Effector memory CD4-positive, alpha-beta T cell (primary cell): ENCODE data around the gene SLC1A2.

Source experiments
- DNase-seq, 3 donors: peaks; one replicate each; pipeline ENCODE4 v3.0.0-alpha.2; 2020
- H3K27ac ChIP-seq: 2 replicates; pipeline ENCODE4 v1.7.0; 2013; ENCODE audit warnings: mild to moderate bottlenecking, low read length, moderate library complexity; ENCODE audit not compliant: insufficient read depth, poor library complexity, severe bottlenecking
- H3K27me3 ChIP-seq: replicated peaks from 2 replicates; pipeline ENCODE4 v1.7.0; 2013; ENCODE audit warnings: mild to moderate bottlenecking, low read length; ENCODE audit not compliant: insufficient read depth, control insufficient read depth, poor library complexity, severe bottlenecking
- H3K36me3 ChIP-seq: 2 replicates; pipeline ENCODE4 v1.7.0; 2013; ENCODE audit warnings: mild to moderate bottlenecking, low read length, moderate library complexity; ENCODE audit not compliant: control insufficient read depth, insufficient read depth
- H3K4me1 ChIP-seq: 2 replicates; pipeline ENCODE4 v1.7.0; 2013; ENCODE audit warnings: low read length, mild to moderate bottlenecking; ENCODE audit not compliant: control insufficient read depth, insufficient read depth, poor library complexity, severe bottlenecking
- H3K4me3 ChIP-seq: 2 replicates; pipeline ENCODE4 v1.7.0; 2013; ENCODE audit warnings: low read length, low read depth, mild to moderate bottlenecking; ENCODE audit not compliant: insufficient read depth, poor library complexity, severe bottlenecking
- H3K9me3 ChIP-seq: 2 replicates; pipeline ENCODE4 v1.7.0; 2013; ENCODE audit warnings: mild to moderate bottlenecking, low read length, moderate library complexity; ENCODE audit not compliant: control insufficient read depth

SLC1A2 gene

DNA sequence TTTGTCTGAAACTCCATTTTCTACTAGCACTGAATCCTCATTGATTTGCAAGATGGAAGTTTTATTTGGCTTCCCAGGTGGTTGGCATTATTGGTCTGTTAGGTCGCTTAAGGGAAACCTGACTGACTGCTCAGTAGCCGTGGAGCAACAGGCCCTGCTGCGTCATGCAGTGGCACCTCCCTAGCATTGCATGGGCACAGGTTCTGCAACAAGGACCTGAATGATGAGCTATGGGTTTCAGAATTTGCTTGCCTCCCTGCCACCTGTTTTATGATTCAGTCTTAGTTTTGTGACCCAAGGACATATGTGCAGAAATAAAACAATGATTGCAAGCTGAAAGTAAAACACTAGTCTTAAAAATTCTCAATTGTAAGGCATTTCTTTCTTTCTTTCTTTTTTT is 128.5 kb downstream of the SLC1A2 start:
- Histone ChIP-seq H3K9me3 (no peaks in the 10 kb centered on the region), H3K27ac (no peak overlapping the region), H3K27me3 (no peaks in the 10 kb centered on the region), H3K4me1 (no peaks in the 10 kb centered on the region), H3K36me3 (no peaks in the 10 kb centered on the region), H3K4me3 (no peak overlapping the region)
- no peak for DNase-seq

- H3K4me1 ChIP-seq: no peaks in the 10 kb centered on the region
- no peaks in the 10 kb centered on the region for H3K27me3 ChIP-seq
- H3K27ac ChIP-seq: no peak overlapping the region
- H3K4me3 ChIP-seq: no peak overlapping the region
- H3K9me3 ChIP-seq: no peaks in the 10 kb centered on the region
- no peaks in the 10 kb centered on the region for H3K36me3 ChIP-seq
- no peak for DNase-seq
These were observed 129.5 kb downstream of the SLC1A2 start for GRCh38 chr11:35289821-35290220.

GRCh38 chr11:35288817-35289541 is 130.4 kb downstream of the SLC1A2 start:
- H3K36me3 ChIP-seq: no peaks in the 10 kb centered on the region
- no peak for DNase-seq
- no peak overlapping the region for H3K4me3 ChIP-seq
- no peak overlapping the region for H3K27ac ChIP-seq
- H3K4me1 ChIP-seq: no peaks in the 10 kb centered on the region
- H3K9me3 ChIP-seq: no peaks in the 10 kb centered on the region
- no peaks in the 10 kb centered on the region for H3K27me3 ChIP-seq

- no peak for DNase-seq
- Histone ChIP-seq H3K4me3 (no peak overlapping the region), H3K36me3 (no peaks in the 10 kb centered on the region), H3K4me1 (no peaks in the 10 kb centered on the region), H3K27me3 (no peaks in the 10 kb centered on the region), H3K9me3 (no peaks in the 10 kb centered on the region), H3K27ac (no peak overlapping the region)
These were observed 131.0 kb downstream of the SLC1A2 start for GRCh38 chr11:35288309-35288708.

GRCh38 chr11:35287344-35287890 is 131.9 kb downstream of the SLC1A2 start:
- no peaks in the 10 kb centered on the region for H3K27me3 ChIP-seq
- H3K9me3 ChIP-seq: no peaks in the 10 kb centered on the region
- no peak overlapping the region for H3K4me3 ChIP-seq
- H3K4me1 ChIP-seq: no peaks in the 10 kb centered on the region
- H3K27ac ChIP-seq: no peak overlapping the region
- no peak for DNase-seq
- H3K36me3 ChIP-seq: no peaks in the 10 kb centered on the region

DNA sequence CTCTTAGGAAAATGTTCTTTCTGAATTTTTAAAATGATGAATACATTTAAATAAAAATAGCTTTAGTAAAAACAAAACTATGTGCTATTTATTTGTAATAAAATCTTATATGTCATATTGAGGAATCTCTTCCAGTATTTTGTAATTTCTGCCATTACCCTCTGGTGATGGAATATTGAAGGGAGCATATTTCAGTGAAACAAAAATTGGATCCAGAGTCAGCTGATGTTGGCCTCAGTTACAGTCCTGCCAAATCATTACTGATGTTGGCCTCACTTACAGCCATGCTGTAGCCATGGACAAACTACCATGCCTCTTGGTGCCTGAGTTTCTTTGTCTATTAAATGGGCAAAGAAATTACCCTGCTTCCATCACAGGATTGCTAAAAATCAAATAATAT is 133.2 kb downstream of the SLC1A2 start:
- no peak overlapping the region for H3K4me3 ChIP-seq
- no peak overlapping the region for H3K27ac ChIP-seq
- no peak for DNase-seq
- no peaks in the 10 kb centered on the region for H3K4me1 ChIP-seq
- no peaks in the 10 kb centered on the region for H3K27me3 ChIP-seq
- H3K36me3 ChIP-seq: no peaks in the 10 kb centered on the region
- no peaks in the 10 kb centered on the region for H3K9me3 ChIP-seq

- H3K27ac ChIP-seq: no peak overlapping the region
- DNase-seq: no peak
- no peaks in the 10 kb centered on the region for H3K9me3 ChIP-seq
- H3K27me3 ChIP-seq: no peaks in the 10 kb centered on the region
- no peak overlapping the region for H3K4me3 ChIP-seq
- no peaks in the 10 kb centered on the region for H3K4me1 ChIP-seq
- H3K36me3 ChIP-seq: no peaks in the 10 kb centered on the region
These were observed 133.9 kb downstream of the SLC1A2 start for GRCh38 chr11:35285471-35285870.

GRCh38 chr11:35282221-35282882 is 137.0 kb downstream of the SLC1A2 start:
- Histone ChIP-seq H3K4me3 (no peak overlapping the region), H3K27ac (no peak overlapping the region), H3K9me3 (no peaks in the 10 kb centered on the region), H3K27me3 (no peaks in the 10 kb centered on the region), H3K36me3 (no peaks in the 10 kb centered on the region), H3K4me1 (no peaks in the 10 kb centered on the region)
- no peak for DNase-seq

DNA sequence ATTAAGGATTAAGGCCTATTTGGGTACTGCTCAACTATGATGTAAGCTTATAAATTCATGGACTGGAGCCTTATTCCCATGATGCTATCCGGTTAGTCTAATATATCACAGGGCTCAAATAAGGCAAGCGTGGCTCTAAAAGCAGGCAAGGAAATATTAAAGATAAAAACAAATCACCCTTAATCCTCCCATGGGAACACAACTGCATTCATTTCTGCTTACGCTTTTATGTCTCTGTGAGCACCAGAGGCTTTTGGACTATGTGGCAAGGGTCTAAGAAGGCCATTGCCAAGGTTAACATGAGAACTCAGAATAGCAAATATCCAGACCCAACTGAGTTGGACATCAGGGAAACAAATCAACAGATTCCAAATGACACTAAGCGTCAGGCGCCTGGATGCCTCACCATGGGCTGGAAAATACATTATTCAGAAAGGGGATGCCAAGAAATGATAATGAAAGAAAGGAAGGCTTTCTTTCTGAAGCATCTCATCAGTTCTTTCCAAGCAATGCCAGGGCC is 138.1 kb downstream of the SLC1A2 start:
- Histone ChIP-seq H3K4me3 (no peak overlapping the region), H3K36me3 (no peaks in the 10 kb centered on the region), H3K4me1 (no peaks in the 10 kb centered on the region), H3K9me3 (no peaks in the 10 kb centered on the region), H3K27ac (no peak overlapping the region), H3K27me3 (no peaks in the 10 kb centered on the region)
- DNase-seq: no peak

- no peak overlapping the region for H3K27ac ChIP-seq
- H3K27me3 ChIP-seq: no peaks in the 10 kb centered on the region
- no peak for DNase-seq
- H3K9me3 ChIP-seq: no peaks in the 10 kb centered on the region
- no peaks in the 10 kb centered on the region for H3K36me3 ChIP-seq
- H3K4me1 ChIP-seq: no peaks in the 10 kb centered on the region
- H3K4me3 ChIP-seq: no peak overlapping the region
These were observed 138.6 kb downstream of the SLC1A2 start for GRCh38 chr11:35280727-35281126.
